ENCODE results near the gene SIDT2.

Gene SIDT2

GRCh38 chr11:117222991-117223740 lies 44.6 kb downstream of the SIDT2 start:
- no peak for DNase-seq (ENCODE audit: low spot score)

- no peak for DNase-seq (ENCODE audit: low spot score)
Measured at GRCh38 chr11:117223741-117224689, 45.5 kb downstream of the SIDT2 start.

GRCh38 chr11:117225553-117226170 lies 47.1 kb downstream of the SIDT2 start:
- no peak for DNase-seq (ENCODE audit: low spot score)

- peak; percentile 84 for DNase-seq (ENCODE audit: low spot score)
Measured at GRCh38 chr11:117226388-117227385, 48.1 kb downstream of the SIDT2 start.

- no peak for DNase-seq (ENCODE audit: low spot score)
Measured at GRCh38 chr11:117228091-117228490, 49.5 kb downstream of the SIDT2 start.

GRCh38 chr11:117229411-117229810 lies 50.9 kb downstream of the SIDT2 start:
- no peak for DNase-seq (ENCODE audit: low spot score)

GRCh38 chr11:117229931-117230285 lies 51.4 kb downstream of the SIDT2 start:
- no peak for DNase-seq (ENCODE audit: low spot score)

GRCh38 chr11:117230286-117230961 lies 51.9 kb downstream of the SIDT2 start:
- no peak for DNase-seq (ENCODE audit: low spot score)

- no peak for DNase-seq (ENCODE audit: low spot score)
Measured at GRCh38 chr11:117230999-117231841, 52.7 kb downstream of the SIDT2 start.

GRCh38 chr11:117231842-117232091 lies 53.2 kb downstream of the SIDT2 start, which contains the start of gene PCSK7:
Gene PCSK7, minus strand, starts transcription at chr11:117232073. Its CDS starts 2,229 bp downstream, at chr11:117229844.
- no peak for DNase-seq (ENCODE audit: low spot score)

GRCh38 chr11:117232092-117232878 lies 53.7 kb downstream of the SIDT2 start, which contains the start of gene RNF214:
Gene RNF214, plus strand, starts transcription at chr11:117232671. Its CDS starts 1,602 bp downstream, at chr11:117234273.
- DNase-seq (ENCODE audit: low spot score), result peak; percentile 73

- peak; percentile 7 for DNase-seq (ENCODE audit: low spot score)
Measured at GRCh38 chr11:117232911-117233409, 54.4 kb downstream of the SIDT2 start.

- no peak for DNase-seq (ENCODE audit: low spot score)
Measured at GRCh38 chr11:117238221-117238620, 59.7 kb downstream of the SIDT2 start.

- DNase-seq (ENCODE audit: low spot score), result peak; percentile 93
Measured at GRCh38 chr11:117239295-117239694, 60.8 kb downstream of the SIDT2 start.
